H9 (cell line): Measurements from ENCODE around the gene PTPN21. TPM values are rescaled to one million over a fixed set of nuclear protein-coding genes. Genes with fewer than 3 reads are reported as not detected.

Experiments used
- DNase-seq: peaks from one replicate; pipeline ENCODE4 v3.0.0-alpha.2; 2017
- H2AFZ ChIP-seq: one replicate; pipeline ENCODE4 v1.6.1; 2013; ENCODE audit warnings: mild to moderate bottlenecking, low read length, control low read depth, moderate library complexity
- H2AK5ac ChIP-seq: 2 replicates; pipeline ENCODE4 v1.6.1; 2013; ENCODE audit warnings: low read length, control low read depth, mixed read lengths; ENCODE audit not compliant: insufficient read length
- H2BK120ac ChIP-seq: one replicate; pipeline ENCODE4 v1.6.1; 2013; ENCODE audit warnings: low read depth, mild to moderate bottlenecking, low read length, control low read depth, inconsistent platforms; ENCODE audit not compliant: poor library complexity, severe bottlenecking
- H2BK12ac ChIP-seq: 2 replicates; pipeline ENCODE4 v1.6.1; 2013; ENCODE audit warnings: low read length, control low read depth, mixed read lengths, low read depth; ENCODE audit not compliant: insufficient read length
- H2BK15ac ChIP-seq: 2 replicates; pipeline ENCODE4 v1.6.1; 2013; ENCODE audit warnings: low read depth, low read length, control low read depth
- H2BK20ac ChIP-seq: one replicate; pipeline ENCODE4 v1.6.1; 2013; ENCODE audit warnings: low read depth, mild to moderate bottlenecking, low read length, control low read depth, inconsistent platforms; ENCODE audit not compliant: poor library complexity, severe bottlenecking
- H2BK5ac ChIP-seq: 2 replicates; pipeline ENCODE4 v1.6.1; 2013; ENCODE audit warnings: low read length, control low read depth, mixed read lengths; ENCODE audit not compliant: insufficient read length
- H3K14ac ChIP-seq: 2 replicates; pipeline ENCODE4 v1.6.1; 2013; ENCODE audit warnings: low read length, control low read depth; ENCODE audit not compliant: insufficient read depth
- H3K18ac ChIP-seq: 2 replicates; pipeline ENCODE4 v1.6.1; 2013; ENCODE audit warnings: low read depth, mild to moderate bottlenecking, mixed read lengths, low read length, control low read depth; ENCODE audit not compliant: insufficient read length
- H3K23ac ChIP-seq: 2 replicates; pipeline ENCODE4 v1.6.1; 2013; ENCODE audit warnings: low read length, control low read depth, mixed read lengths, low read depth; ENCODE audit not compliant: insufficient read length
- H3K23me2 ChIP-seq: 2 replicates; pipeline ENCODE4 v1.6.1; 2013; ENCODE audit warnings: low read depth, mild to moderate bottlenecking, mixed read lengths, low read length, control low read depth; ENCODE audit not compliant: insufficient read length, poor library complexity, severe bottlenecking
- H3K27ac ChIP-seq: 2 replicates; pipeline ENCODE4 v1.5.1; 2013; ENCODE audit warnings: low read length, control low read depth, mixed read lengths, low read depth; ENCODE audit not compliant: insufficient read length
- H3K27me3 ChIP-seq: 2 replicates; pipeline ENCODE4 v1.6.1; 2013; ENCODE audit warnings: low read length, control low read depth, inconsistent platforms; ENCODE audit not compliant: insufficient read depth
- H3K4ac ChIP-seq: 2 replicates; pipeline ENCODE4 v1.6.1; 2013; ENCODE audit warnings: low read depth, mild to moderate bottlenecking, control low read depth, inconsistent platforms, low read length, moderate library complexity
- H3K4me1 ChIP-seq: 2 replicates; pipeline ENCODE4 v1.6.1; 2013; ENCODE audit warnings: low read length, control low read depth, inconsistent platforms; ENCODE audit not compliant: insufficient read depth
- H3K4me2 ChIP-seq: 2 replicates; pipeline ENCODE4 v1.6.1; 2013; ENCODE audit warnings: low read length, control low read depth, mixed read lengths; ENCODE audit not compliant: insufficient read length, insufficient read depth
- H3K56ac ChIP-seq: 2 replicates; pipeline ENCODE4 v1.6.1; 2013; ENCODE audit warnings: low read depth, mild to moderate bottlenecking, mixed read lengths, low read length, control low read depth; ENCODE audit not compliant: insufficient read length
- H3K79me1 ChIP-seq: 2 replicates; pipeline ENCODE4 v1.6.1; 2013; ENCODE audit warnings: low read depth, mild to moderate bottlenecking, moderate library complexity, low read length, control low read depth, inconsistent platforms; ENCODE audit not compliant: insufficient read depth, poor library complexity, severe bottlenecking
- H3K79me2 ChIP-seq: 2 replicates; pipeline ENCODE4 v1.6.1; 2013; ENCODE audit warnings: low read length, control low read depth, inconsistent platforms; ENCODE audit not compliant: insufficient read depth
- H3K9ac ChIP-seq: 2 replicates; pipeline ENCODE4 v1.6.1; 2013; ENCODE audit warnings: low read length, control low read depth, mixed read lengths; ENCODE audit not compliant: insufficient read length; ENCODE audit errors: extremely low read depth
- H3K9me3 ChIP-seq: one replicate; pipeline ENCODE4 v1.6.1; 2013; ENCODE audit warnings: low read depth, low read length, inconsistent platforms; ENCODE audit not compliant: control insufficient read depth
- H3T11ph ChIP-seq: one replicate; pipeline ENCODE4 v1.6.1; 2013; ENCODE audit warnings: mild to moderate bottlenecking, low read length, control low read depth, inconsistent platforms
- H4K20me1 ChIP-seq: one replicate; pipeline ENCODE4 v1.6.1; 2013; ENCODE audit not compliant: control insufficient read depth, insufficient read length, insufficient read depth
- H4K5ac ChIP-seq: 2 replicates; pipeline ENCODE4 v1.6.1; 2013; ENCODE audit warnings: low read depth, mild to moderate bottlenecking, mixed read lengths, low read length, control low read depth; ENCODE audit not compliant: insufficient read length
- H4K8ac ChIP-seq: replicated peaks from 2 replicates; pipeline ENCODE4 v1.6.1; 2013; ENCODE audit warnings: low read length, control low read depth, mixed read lengths, low read depth; ENCODE audit not compliant: insufficient read length
- H4K91ac ChIP-seq: 2 replicates; pipeline ENCODE4 v1.6.1; 2013; ENCODE audit warnings: low read depth, mild to moderate bottlenecking, moderate library complexity, mixed read lengths, low read length, control low read depth; ENCODE audit not compliant: insufficient read length
- H3K27ac Mint-ChIP-seq, 3 experiments: 2 replicates in 2 of 3; 3 replicates in 1 of 3; pipeline ENCODE4 v1.8.0; 2020 to 2021; ENCODE audit warnings: mixed read lengths in 3 of 3, mild to moderate bottlenecking in 1 of 3, moderate library complexity in 1 of 3
- H3K27me3 Mint-ChIP-seq: 2 replicates; pipeline ENCODE4 v1.8.0; 2021; ENCODE audit warnings: low read depth, mild to moderate bottlenecking, moderate library complexity, mixed read lengths
- H3K36me3 Mint-ChIP-seq, 3 experiments: 2 replicates in 2 of 3; 3 replicates in 1 of 3; pipeline ENCODE4 v1.8.0; 2020 to 2021; ENCODE audit warnings: low read depth in 3 of 3, mixed read lengths in 3 of 3; ENCODE audit not compliant: insufficient read depth in 1 of 3
- H3K4me1 Mint-ChIP-seq, 2 experiments: 2 replicates each; pipeline ENCODE4 v1.8.0; 2020; ENCODE audit warnings: mixed read lengths in 2 of 2
- H3K4me3 Mint-ChIP-seq, 2 experiments: 2 replicates in 1 of 2; 3 replicates in 1 of 2; pipeline ENCODE4 v1.8.0; 2020 to 2021; ENCODE audit warnings: mild to moderate bottlenecking in 2 of 2, mixed read lengths in 2 of 2, moderate library complexity in 1 of 2
- H3K9me3 Mint-ChIP-seq, 2 experiments: 2 replicates in 1 of 2; 3 replicates in 1 of 2; pipeline ENCODE4 v1.8.0; 2020; ENCODE audit warnings: mild to moderate bottlenecking in 2 of 2, mixed read lengths in 2 of 2, moderate library complexity in 1 of 2
- CTCF ChIP-seq: fragments of 200-600 bp; sonication (generic); conservative IDR thresholded peaks from 3 replicates; pipeline ENCODE4 v1.8.0; 2021; ENCODE audit warnings: antibody characterized with exemption, mild to moderate bottlenecking
- WGBS: extraction: QIAGEN DNeasy Blood & Tissue Kit; methylation state at CpG from one replicate; pipeline ENCODE4 v1.1.7; 2013; ENCODE audit warnings: missing lambda C conversion rate, low lambda C conversion rate, mixed read lengths; ENCODE audit not compliant: insufficient read length; ENCODE audit errors: extremely low coverage; 5-methylcytosine and 5-hydroxymethylcytosine counted together
- total RNA-seq: library from RNA; stranded (reverse); gene quantifications from 2 replicates; pipeline ENCODE4 v1.2.1, GENCODE V29; 2021

Gene PTPN21
- total RNA-seq, 1 experiment from 2014 or later, result 14.3 TPM

- no peak overlapping the region for H2AK5ac ChIP-seq
- H2BK15ac ChIP-seq, result no peak overlapping the region
- H3K27ac Mint-ChIP-seq, result no peak overlapping the region; a peak in 1 of 7 replicates
- H3K4me2 ChIP-seq, result no peak overlapping the region
- no peak overlapping the region for H2BK120ac ChIP-seq
- H3K4me1 Mint-ChIP-seq, result no peaks in the 10 kb centered on the region
- H3K23me2 ChIP-seq, result no peaks in the 10 kb centered on the region
- H4K8ac ChIP-seq, result no peak overlapping the region
- WGBS, result no CpG with 5 or more reads among the region's 1 CpG
- H3T11ph ChIP-seq, result no peak overlapping the region
- no peak overlapping the region for H2BK12ac ChIP-seq
- no peak overlapping the region for H3K9ac ChIP-seq
- no peak overlapping the region for H2BK20ac ChIP-seq
- H3K27ac ChIP-seq, result no peak overlapping the region
- H3K14ac ChIP-seq, result no peak overlapping the region
- H3K9me3 Mint-ChIP-seq, result no peaks in the 10 kb centered on the region
- H3K4ac ChIP-seq, result no peak overlapping the region
- H3K27me3 ChIP-seq, result no peaks in the 10 kb centered on the region
- no peak overlapping the region for H2BK5ac ChIP-seq
- H3K79me2 ChIP-seq, result no peaks in the 10 kb centered on the region
- H3K36me3 Mint-ChIP-seq, result peaks cover 0 to 13% (median 0%) of the 10 kb centered on the region in 3 experiments; a peak in 2 of 7 replicates
- H3K18ac ChIP-seq, result no peak overlapping the region
- no peak for TF ChIP-seq CTCF
- H3K79me1 ChIP-seq, result no peaks in the 10 kb centered on the region
- DNase-seq, result no peak
- no peaks in the 10 kb centered on the region for H3K9me3 ChIP-seq
- no peak overlapping the region for H3K4me3 Mint-ChIP-seq
- no peaks in the 10 kb centered on the region for H3K4me1 ChIP-seq
- H4K20me1 ChIP-seq, result no peaks in the 10 kb centered on the region
- H3K56ac ChIP-seq, result no peak overlapping the region
- no peak overlapping the region for H2AFZ ChIP-seq
- H4K5ac ChIP-seq, result no peak overlapping the region
- H3K27me3 Mint-ChIP-seq, result no peaks in the 10 kb centered on the region
- no peak overlapping the region for H3K23ac ChIP-seq
- H4K91ac ChIP-seq, result no peak overlapping the region
Measured at GRCh38 chr14:88541324-88541723, 13.5 kb downstream of the PTPN21 start.
